NCI-H1092 (cell line): ENCODE results near the gene SCUBE3.

Experiments used
- DNase-seq: peaks from one replicate; lab custom pipeline; 2025; lab: John Stamatoyannopoulos, UW

SCUBE3 gene

DNA sequence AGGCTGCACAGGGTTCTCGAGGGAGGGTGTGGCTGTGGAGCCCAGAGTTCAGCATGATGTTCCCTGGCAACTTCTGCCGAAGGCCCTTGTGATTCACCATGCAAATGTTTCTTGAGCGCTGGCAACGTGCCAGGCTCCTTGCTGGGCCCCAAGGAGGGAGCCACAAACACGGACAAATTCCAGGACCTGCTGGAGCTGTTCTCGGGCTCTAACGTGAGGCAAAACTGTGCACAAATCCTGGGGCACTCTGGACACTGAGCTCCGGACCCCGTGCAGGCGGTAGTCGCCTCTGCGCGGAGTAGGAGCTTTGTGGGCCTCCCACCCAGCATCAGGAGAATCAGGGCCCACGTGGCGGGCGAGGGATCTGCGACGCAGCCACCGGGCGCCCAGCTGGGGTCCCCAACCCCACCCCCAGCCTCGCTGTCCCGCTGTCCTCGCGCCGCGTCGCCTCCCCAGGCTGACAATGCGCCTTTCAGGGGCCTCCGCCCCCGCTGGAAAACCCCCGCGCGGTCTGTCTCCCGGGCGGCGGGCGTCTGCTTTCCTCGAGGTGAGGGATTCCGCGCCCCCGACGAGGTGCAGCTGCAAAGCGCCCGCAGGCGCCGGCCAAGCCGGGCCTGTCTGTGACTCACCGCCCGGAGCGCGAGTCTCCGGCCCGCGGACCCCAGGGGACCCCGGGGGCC, 31.7 kb upstream of the SCUBE3 start:
- no peak for DNase-seq

DNA sequence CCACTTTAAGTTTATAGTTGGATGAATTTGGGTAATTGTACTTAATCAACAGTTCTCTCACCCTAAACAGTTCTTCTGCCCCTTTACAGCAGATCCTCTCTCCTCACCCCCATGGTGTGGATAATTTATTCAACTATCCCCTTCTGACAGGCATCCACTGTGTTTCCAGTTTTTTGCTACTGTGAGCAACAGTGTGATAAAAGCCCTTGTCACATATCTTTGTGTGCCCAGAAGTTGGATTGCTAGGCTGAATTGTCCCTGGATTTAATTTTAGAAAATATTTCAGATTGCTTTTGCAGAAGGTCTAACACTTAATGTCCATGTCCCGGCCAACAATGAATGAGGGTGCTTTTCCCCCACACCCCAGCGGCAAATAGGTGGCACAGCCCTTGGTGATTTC, 30.5 kb upstream of the SCUBE3 start:
- no peak for DNase-seq

- no peak for DNase-seq
Observed at GRCh38 chr6:35183935-35184334, 29.8 kb upstream of the SCUBE3 start.

DNA sequence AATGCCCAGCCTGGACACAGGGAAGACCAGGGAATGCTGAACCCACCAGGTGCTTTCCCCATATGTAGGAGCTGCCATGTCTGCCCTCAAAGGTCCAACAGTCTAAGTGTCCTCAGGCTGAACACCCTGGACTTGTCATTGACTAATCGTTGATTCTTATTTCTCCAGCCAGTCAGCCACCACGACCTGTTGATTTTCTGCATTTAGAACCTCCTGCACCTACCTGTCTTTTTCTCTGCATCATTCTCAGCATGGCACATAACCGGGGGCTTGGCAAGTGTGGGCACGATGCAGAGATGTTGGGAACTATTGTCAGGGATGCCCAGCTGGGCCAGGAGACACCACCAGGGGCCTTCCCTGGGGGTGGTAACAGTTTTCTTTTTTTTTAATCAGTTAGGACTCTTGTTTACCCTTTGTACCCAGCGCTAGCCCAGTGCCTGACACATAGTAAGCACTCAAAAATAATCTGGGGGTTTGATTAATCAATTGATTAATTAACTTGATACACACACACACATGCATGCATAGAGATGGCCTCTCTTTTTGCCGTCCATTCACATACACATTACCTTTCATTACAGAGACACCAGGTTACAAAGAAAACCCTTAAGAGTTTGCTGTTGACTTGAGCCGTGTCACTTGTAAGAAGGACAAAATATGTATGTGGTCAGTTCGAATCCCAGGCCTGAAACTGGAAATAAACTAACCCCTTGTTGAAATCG, 29.0 kb upstream of the SCUBE3 start:
- no peak for DNase-seq

- DNase-seq, result no peak
Observed at GRCh38 chr6:35185302-35185681, 28.5 kb upstream of the SCUBE3 start.

GRCh38 chr6:35185971-35186370, 27.8 kb upstream of the SCUBE3 start:
- no peak for DNase-seq

DNA sequence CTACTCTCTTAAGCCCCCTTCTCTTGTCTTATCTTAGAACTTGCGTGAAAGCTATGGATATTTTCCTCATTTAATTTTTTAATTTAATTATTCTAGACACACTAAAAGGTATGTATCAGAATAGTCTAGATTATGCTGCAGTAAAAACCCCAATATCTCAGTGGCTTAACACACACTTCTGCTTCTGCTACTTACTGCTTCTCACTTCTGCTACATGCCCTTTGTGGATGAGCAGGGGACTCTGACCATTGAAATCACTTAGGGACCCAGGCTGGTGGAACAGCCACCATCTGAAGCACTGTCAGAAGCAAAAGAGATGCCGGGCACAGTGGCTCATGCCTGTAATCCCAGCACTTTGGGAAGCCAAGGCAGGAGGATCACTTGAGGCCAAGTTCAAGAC, 27.2 kb upstream of the SCUBE3 start:
- DNase-seq, result no peak

DNA sequence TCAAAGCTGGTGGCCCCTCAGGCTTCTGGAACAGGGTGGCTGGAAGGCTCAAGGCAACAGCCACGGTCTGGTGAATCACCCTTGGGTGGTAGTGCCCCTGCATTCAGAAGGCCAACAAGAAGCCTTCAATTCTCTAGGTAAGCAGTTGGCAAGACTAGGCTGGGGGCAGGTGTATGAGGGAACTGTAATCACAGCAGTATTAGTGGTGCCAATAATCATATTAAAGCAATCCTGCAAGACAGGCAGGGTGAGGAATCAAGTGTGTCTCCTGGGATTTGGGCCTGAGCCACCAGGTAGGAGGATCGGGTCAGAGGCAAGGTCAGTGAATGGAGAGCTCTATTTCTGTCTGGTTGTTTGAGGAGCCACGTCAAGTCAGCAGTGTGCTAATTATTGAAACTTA, 24.9 kb upstream of the SCUBE3 start:
- no peak for DNase-seq

- no peak for DNase-seq
Observed at GRCh38 chr6:35190306-35190705, 23.4 kb upstream of the SCUBE3 start.

DNA sequence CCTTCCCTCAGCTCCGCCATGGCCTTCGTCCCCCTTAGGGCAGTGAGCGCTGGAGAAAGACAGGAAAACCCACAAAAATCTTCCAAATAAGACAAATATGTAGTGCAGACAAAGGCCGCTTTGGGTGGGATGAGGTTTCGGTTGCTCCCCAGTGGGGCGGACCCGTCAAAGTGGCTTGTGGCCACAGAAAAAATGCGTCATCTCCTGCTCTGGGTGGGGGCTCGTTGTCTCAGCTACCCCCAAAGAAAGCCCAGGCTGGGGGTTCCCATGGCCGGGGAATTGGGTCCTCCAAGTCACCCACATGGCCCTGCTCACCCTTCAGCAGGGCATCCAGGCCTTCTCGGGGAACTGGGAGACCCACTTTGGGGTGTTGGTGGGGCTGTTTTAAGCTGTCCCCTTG, 21.9 kb upstream of the SCUBE3 start:
- DNase-seq, result no peak

GRCh38 chr6:35192301-35192860, 21.4 kb upstream of the SCUBE3 start:
- DNase-seq, result no peak

DNA sequence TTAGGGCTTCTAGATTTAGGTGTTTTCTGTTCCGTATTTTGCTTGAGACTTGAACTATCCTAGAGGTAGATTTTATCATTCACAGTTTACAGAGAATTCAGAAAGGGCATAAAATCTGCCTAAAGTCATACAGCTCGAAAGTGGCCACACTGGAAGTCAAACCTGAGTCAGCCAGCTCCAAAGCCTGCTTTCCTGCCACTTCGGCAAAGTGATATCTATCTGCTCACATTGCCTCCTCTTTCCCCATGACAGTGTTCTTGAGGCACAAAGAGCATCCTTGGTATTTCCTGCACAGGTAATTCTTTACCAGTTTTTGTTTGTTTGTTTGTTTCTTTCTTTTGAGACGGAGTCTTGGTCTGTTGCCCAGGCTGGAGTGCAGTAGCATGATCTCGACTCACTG, 19.4 kb upstream of the SCUBE3 start:
- no peak for DNase-seq

DNA sequence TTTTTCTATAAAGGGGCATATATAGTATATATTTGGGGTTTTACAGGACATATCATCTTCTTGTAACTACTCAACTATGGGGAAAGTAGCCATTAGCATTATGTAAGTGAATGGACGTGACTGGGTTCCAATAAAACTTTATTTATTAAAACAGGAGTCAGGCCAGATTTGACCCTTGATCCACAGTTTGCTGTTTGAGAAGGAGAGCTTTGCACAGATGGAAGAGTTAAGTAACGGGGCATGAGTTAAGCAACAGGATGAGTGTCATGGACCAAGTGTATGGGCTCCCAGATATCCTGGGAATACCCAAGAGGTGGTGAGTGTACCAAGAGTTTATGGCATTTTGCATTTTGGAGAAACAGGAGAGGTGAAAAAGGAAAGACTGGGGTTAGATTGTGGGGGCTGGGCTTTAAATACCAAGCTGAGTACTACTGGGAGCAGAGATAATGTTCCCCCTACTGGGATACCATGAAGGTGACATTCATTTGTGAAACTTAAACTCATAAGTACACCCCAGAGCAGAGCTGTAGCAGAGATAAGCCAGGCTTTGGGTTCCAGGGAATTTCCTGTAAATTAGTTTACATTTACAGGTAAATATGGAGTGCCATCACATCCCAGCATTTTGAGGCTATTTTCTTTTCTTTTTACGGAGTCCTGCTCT, 18.5 kb upstream of the SCUBE3 start:
- DNase-seq, result no peak

GRCh38 chr6:35197196-35197595, 16.6 kb upstream of the SCUBE3 start:
- DNase-seq, result no peak

GRCh38 chr6:35199866-35200265, 13.9 kb upstream of the SCUBE3 start:
- no peak for DNase-seq

GRCh38 chr6:35202066-35202546, 11.7 kb upstream of the SCUBE3 start:
- DNase-seq, result no peak

- DNase-seq, result no peak
Observed at GRCh38 chr6:35203152-35203670, 10.5 kb upstream of the SCUBE3 start.

- no peak for DNase-seq
Observed at GRCh38 chr6:35203680-35204079, 10.1 kb upstream of the SCUBE3 start.

DNA sequence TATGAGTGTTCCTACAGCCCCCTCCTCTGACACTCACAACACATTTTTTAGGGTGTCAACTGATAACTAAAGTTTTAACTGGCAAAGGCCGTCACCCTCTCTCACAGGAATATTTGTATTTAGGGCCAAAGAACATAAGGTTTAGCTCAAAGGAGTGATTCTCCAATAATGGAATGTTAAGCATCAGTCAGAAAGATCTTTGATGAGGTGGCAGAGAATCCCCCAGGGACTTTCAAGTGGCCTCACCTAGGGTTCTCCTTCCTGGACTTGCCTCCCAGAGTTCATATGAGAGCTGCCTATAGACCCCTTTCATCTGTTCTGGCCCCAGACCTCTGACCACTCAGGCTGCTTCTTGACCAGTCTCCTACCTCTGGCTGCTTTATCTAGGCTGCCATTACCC, 7.4 kb upstream of the SCUBE3 start:
- DNase-seq, result no peak

DNA sequence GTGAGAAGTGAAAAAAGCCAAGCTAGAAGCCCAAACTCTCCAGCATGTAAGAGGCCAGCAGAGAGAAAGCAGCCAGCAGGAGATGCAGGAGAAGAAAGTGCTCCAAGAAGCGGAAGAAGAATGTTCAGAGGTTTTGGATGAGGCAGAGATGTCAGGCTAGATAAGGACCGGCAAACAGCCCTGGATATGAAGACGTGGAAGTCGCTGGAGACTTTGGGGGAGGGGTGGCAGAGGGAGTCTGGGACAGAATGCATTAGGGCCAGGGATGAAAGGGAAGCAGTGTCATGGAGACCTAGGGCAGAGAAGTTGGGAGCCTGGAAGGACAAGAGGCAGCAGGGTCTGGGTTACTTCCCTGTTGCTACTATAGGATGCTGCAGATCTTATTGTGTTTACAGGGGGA, 5.3 kb upstream of the SCUBE3 start:
- no peak for DNase-seq

GRCh38 chr6:35209081-35209480, 4.7 kb upstream of the SCUBE3 start:
- DNase-seq, result no peak

DNA sequence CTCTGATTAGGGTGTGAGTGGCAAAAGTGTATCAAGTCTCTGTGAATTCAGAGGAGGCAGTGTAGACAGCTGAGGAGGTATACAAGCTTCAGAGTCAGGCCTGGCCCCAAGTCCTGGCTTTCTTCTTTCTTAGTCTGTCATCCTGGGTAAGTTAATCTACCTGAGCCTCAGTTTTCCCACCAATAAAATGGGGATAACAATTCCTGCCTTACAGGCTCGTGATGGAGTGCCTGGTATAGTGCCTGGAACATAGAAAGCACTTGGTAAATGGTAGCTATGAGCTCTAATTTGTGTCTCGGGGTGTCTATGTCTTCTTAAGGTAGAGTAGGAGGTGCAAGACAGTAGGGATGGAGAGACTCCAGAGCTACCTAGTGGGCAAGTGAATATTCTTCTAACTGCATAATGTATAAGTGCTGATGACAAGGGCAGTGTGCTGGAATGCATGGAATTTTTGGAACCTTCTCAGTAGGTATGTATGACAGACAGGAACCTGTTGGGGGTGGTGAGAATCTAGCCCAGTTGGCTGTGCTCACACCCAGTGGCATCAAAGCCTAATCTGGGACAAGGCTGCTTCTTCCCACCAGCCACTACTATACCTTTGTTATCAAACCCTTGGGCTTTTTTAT, 4.0 kb upstream of the SCUBE3 start:
- DNase-seq, result no peak
